ENCODE data around the gene STK11.
A peak's percentile ranks its signal among the peaks of the same experiment; 100 is the strongest.

Gene STK11

GRCh38 chr19:1252221-1252820, 46.7 kb downstream of the STK11 start:
- peak; percentile 49 for DNase-seq

- peak; percentile 66 for DNase-seq
Measured at GRCh38 chr19:1252821-1253513, 47.4 kb downstream of the STK11 start.

GRCh38 chr19:1253514-1254080, 48.0 kb downstream of the STK11 start:
- DNase-seq, result no peak

DNA sequence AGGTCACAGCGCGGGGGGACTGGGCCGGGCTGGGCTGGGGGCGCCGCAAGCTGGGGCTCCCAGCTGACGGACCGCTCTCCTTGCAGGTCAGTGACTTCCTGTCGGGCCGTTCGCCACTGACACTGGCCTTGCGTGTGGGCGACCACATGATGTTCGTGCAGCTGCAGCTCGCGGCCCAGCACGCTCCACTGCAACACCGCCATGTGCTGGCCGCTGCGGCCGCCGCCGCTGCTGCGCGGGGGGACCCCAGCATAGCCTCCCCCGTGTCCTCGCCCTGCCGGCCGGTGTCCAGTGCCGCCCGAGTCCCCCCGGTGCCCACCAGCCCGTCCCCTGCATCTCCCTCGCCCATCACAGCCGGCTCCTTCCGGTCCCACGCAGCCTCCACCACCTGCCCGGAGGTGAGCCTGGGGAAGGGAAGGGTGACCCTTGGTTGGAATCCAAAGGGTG, 48.5 kb downstream of the STK11 start:
- no peak for DNase-seq

DNA sequence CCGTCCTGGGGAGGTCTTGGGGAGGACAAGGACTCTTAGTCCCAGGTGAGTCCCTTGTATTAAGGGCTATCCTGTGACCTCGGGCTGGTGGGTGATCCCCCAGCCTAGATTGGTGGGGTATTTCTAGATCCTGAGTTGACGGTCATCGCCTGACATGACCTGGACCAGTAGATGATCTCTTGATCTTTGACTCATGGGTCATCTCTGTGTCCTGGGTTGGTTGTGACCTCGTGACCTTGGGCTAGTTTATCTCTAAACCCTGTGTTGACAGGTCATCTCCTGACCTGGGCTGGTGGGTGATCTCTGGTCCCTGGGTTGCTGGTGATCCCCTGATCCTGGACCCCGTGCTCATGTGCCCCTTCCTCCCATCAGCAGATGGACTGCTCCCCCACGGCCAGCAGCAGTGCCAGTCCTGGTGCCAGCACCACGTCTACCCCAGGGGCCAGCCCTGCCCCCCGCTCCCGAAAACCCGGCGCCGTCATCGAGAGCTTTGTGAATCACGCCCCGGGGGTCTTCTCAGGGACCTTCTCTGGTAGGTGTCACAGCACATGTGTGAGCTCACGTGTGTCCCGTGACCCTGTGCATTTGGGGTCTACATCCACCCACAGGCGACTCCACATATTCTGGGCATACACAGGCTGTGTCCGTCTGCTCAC, 49.1 kb downstream of the STK11 start:
- no peak for DNase-seq

DNA sequence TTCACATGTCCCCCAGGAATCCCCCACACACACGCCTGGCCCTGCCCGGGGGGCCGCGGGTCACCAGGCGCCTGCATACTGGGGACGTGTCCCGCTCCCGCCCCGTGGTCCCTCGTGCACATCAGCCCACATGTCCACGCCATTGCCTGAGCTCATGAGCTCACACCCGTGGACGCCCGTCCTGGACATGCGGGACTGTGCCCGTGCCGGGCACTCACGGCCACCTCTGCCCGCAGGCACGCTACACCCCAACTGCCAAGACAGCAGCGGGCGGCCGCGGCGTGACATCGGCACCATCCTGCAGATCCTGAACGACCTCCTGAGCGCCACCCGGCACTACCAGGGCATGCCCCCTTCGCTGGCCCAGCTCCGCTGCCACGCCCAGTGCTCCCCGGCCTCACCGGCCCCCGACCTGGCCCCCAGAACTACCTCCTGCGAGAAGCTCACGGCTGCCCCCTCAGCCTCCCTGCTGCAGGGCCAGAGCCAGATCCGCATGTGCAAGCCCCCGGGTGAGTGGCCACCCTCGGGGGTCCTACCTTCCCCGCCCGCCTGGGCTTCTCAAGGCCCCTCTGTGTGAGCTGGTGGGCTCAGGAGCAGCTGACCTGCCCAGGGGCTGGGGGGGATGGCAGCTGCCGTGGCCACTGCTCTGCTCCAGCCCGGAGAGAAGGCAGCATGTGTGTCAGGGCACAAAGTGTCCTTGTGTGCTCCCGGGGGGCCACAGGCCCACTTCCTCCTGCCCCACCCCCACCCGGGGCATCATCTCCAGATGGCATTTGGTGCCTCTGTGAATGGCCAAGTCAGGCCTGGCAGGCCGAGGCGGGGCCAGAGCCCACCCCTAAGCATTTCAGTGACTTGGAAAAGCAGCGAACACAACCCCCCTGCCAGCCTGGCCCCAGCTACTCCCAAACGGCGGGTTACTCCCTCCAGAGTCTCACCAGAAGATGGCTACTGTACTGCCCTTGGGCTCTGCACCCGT, 49.9 kb downstream of the STK11 start:
- DNase-seq, result no peak

GRCh38 chr19:1256646-1257474, 51.3 kb downstream of the STK11 start:
- DNase-seq, result no peak

DNA sequence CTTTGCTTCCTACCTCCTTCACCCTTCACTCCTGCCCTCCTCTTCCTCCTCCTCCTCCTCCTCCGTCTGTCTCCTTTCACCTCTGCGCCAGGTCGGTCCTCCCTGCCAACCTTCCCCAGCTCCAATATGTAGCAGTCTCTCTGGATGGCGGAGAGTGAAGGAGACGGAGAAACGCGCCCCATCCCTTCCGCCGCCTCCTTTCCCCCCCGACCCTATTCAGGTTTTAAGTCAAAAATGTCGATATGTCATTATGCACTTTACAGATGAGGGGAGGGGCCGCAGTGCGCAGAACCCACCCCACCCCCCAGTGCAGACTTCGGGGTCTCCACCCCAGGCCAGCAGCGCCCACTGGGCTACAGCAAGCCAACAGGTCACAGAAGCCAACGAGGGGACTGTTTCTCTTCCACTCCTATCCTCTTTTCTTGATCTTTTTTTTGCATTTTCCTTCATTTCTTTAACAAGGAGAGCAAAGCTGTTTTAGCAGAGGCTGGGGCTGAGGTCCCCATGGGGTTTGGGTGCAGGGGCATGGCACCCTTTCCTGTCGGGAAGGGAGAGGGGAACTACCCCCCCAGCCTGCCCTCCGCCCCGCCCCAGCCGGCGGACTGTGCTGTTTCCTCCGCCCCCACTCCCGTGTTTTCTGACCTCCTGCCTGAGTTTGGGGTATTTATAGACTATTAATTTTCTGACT, 52.0 kb downstream of the STK11 start:
- DNase-seq, result no peak

DNA sequence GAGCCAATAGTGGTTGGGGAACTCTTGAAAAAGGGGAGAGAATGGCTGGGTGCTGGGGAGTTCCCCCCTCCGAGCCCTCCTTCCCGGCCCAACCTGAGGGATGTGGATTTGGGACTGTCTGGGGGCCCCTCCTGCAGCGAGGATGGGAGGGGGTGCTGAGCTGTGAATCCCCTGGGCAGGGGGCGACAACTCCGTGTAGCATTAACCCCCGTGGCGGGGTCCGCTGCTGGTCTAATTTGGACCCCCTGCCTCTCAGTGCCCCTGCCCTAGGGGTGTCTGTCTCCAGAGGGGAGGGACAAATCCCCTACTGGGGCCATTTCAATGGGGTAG, 52.5 kb downstream of the STK11 start:
- no peak for DNase-seq

DNA sequence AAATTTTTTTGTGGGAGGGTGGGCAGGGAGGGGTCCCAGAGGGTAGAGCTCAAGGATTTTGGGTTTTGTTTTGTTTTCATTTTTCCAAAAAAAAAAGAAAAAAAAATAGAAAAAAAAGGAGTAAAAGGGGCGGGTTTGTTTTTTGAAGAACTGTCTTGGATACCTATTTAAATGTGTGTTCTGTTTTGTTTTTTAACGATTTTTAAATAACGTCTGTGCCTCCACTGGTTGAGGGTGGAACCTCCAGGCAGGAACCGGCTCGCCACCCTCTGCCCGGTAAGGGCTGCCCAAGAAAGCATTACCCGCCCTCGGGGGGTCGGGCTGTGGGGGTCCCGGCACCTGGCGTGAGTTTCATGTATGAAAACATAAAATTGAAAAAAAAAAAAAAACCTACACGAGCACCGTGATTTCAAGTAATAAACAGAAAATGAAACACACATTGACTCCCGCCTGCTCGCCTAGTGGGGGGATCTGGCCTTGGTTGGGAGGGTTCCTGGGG, 53.2 kb downstream of the STK11 start:
- DNase-seq, result no peak

DNA sequence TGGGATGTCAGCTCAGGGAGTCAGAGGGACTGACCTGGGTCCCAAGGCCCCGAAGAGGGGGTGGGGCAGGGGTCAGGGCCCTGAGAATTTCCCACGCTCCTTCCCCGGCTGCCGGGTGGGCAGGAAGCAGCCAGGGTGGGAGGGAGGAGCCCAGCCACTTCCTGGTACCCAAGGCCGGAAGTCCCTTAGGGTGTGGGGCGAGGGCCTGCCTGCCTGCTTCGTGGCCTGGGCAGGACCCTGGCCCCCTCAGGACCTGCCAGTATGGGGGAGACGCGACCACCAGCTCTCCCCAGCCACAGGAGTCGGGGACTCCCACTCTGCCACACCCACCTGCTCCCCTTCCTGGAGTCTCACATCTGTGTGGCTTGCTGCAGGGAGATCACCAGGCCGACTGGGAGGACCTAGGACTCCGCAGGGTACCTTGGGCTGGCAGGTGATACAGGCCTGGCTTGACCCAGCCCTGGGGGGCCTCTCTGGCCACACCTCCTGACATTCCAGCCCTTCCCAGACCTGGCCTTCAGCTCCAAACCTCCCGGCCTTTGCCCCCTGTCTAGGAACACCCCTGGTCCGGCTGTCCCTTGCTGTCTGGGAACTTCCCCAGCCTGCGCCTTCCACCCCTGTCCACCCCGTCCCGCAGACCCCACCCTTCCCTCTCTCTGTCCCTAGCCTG, 53.8 kb downstream of the STK11 start:
- peak; percentile 71 for DNase-seq

- DNase-seq, result peak; percentile 61
Measured at GRCh38 chr19:1259876-1260748, 54.5 kb downstream of the STK11 start.

GRCh38 chr19:1260749-1261537, 55.4 kb downstream of the STK11 start:
- DNase-seq, result peak; percentile 99

DNA sequence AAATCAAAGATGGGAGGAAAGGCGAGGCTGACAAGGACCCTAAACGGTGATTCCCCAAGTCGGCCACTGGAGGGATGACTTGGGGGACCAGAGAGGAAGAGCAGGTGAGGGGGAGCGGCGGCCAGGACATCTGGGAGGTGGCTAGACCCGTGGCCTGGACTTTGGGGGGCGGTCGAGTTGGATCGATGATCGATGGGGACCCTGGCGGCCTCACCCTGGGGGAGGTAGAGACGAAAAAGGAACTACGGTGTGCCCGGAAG, 55.9 kb downstream of the STK11 start:
- DNase-seq, result no peak

DNA sequence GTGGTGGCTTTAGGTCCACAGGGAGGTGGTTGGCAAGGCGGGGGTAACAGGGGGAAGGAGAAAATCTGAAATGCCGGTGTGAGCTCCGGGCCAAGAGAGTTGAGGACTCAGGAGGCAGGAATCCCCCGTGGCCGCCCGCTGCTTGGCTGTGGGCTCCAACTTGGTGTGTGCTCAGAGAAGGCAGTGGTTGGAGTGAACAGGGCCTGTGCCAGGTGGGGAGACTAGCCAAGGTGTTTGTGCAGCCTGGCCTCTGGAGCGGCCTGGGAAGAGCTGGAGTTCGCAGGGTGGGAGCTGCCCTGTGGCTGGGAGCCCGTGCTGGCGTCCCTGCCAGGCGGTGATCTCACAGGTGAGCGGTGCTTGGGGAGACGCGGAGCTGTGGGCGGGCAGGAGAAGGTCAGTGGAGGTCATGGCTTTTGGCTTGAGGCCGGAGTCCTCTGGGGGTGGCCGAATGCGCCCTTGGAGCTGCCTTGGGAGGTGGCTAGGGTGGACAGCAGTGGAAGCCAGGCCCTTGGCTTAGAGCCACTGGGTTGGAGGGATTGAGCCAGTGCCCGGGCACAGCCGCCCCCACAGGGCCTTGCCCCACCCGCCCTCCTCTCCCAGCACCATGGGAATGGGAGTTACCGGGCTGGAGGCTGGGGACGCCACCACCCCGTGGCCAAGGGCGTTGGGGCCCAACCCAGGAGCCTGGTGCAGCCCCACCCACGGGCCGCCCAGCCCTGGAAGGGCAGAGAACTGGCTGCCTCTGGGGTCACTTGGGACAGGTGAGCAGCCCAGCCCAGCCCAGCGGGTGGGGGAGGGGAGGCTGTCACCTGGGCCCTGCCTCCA, 56.4 kb downstream of the STK11 start:
- peak; percentile 62 for DNase-seq

- no peak for DNase-seq
Measured at GRCh38 chr19:1262623-1263123, 57.1 kb downstream of the STK11 start.

GRCh38 chr19:1263188-1263587, 57.6 kb downstream of the STK11 start:
- DNase-seq, result no peak
